Subcutaneous adipose tissue (tissue), 4 donors: ENCODE results near the gene MMP14. TPM values are rescaled to one million over a fixed set of nuclear protein-coding genes. Genes with fewer than 3 reads are reported as not detected.

Experiments
- total RNA-seq, 4 donors: library from RNA; depleted of rRNA; stranded (reverse); fragments of >200 nt; gene quantifications; one replicate each; pipeline ENCODE4 v1.1.0, GENCODE V29; 2016
- TF ChIP-seq, protein P1 (sequence below): fragments of 450-650 bp; IDR thresholded peaks from one replicate; pipeline ENCODE4 v1.5.1; 2016; ENCODE audit warnings: low read depth, mild to moderate bottlenecking, control low read depth, antibody characterized with exemption, moderate library complexity

MMP14 gene
- total RNA-seq, 4 donors from 2014 or later, result 134 to 284 (median 217) TPM

GRCh38 chr14:22797017-22797917 lies 39.1 kb upstream of the MMP14 start:
- TF ChIP-seq, protein P1, sequence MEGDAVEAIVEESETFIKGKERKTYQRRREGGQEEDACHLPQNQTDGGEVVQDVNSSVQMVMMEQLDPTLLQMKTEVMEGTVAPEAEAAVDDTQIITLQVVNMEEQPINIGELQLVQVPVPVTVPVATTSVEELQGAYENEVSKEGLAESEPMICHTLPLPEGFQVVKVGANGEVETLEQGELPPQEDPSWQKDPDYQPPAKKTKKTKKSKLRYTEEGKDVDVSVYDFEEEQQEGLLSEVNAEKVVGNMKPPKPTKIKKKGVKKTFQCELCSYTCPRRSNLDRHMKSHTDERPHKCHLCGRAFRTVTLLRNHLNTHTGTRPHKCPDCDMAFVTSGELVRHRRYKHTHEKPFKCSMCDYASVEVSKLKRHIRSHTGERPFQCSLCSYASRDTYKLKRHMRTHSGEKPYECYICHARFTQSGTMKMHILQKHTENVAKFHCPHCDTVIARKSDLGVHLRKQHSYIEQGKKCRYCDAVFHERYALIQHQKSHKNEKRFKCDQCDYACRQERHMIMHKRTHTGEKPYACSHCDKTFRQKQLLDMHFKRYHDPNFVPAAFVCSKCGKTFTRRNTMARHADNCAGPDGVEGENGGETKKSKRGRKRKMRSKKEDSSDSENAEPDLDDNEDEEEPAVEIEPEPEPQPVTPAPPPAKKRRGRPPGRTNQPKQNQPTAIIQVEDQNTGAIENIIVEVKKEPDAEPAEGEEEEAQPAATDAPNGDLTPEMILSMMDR, result no peak

DNA sequence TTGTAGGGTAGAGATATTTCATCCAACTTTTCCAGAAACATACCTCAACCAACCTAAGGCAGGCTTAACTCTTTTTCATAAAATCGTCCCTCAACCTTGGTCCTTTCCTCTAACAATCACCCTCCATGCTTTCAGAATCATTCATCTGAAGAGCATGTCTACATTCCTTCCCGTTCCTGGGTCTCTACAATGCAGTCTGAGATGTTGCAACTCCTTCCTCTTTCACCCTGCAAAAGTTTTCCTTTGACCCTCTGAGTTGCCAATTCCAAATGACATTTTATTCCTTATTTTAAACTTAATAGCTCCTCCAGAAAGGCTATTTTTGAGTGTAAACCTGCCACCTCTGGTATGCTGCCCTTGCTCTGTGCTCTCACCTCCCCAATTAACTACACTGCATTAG lies 37.9 kb upstream of the MMP14 start:
- TF ChIP-seq, protein P1, result no peak

DNA sequence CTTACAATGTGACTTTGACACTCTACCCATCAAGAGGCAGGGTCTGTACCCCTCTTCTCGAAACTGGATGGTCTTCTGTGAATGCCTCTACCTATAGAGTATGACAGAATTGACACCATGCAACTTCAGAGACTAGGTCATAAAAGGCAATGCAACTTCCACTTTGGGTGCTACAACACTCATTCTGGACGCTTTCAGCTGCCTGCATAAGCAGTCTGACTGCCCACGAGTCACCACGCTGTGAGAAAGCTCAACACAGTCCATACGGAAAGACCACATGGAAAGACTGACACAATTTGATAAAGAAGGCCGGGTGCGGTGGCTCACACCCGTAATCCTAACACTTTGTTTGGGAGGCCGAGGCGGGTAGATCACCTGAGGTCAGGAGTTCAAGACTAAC lies 36.0 kb upstream of the MMP14 start:
- TF ChIP-seq, protein P1, result no peak

- TF ChIP-seq, protein P1, result no peak
These were observed 34.7 kb upstream of the MMP14 start for GRCh38 chr14:22801716-22802115.

DNA sequence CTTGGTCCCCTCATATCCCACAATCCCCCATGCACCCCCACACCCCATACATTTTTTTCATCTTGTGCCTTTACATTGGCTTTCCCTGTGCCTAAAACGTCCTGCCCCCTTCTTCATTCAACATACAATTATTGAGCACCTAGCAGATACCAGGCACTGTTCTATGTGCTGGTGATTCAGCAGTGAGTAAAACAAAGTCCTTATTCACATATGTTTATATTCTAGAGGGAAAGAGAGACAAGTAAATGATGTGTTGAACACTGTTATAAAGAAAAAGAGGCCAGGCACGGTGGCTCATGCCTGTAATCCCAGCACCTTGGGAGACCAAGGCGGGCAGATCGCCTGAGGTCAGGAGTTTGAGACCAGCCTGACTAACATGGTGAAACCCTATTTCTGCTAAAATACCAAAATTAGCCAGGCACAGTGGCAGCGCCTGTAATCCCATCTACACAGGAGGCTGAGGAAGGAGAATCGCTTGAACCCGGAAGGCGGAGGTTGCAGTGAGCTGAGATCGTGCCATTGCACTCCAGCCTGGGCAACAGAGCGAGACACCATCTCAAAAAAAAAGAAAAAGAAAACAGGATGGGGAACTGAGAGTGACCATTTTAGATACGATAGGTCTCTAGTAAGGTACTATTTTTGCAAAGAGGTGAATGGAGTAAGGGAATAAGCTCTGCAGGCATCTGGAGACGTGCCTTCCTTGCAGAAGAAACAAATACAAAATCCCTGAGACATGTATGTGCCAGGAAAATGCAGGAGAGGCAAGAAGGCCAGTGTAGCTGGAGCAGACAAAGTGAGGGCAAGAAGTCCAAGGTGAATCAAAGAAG lies 33.3 kb upstream of the MMP14 start:
- TF ChIP-seq, protein P1, result no peak

DNA sequence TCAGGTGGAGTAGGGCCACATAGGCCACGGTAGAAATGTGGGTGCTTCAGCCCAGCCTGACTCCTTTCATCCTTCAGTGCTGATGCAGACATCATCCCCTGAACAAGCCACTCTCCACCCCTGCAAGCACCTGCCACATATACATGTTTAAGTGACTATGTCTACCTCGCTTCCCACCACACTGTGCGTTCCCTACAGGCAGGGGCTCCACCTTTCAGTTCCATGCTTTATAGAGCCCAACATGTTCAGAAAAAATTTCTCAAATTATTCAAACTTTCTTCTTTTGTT lies 32.8 kb upstream of the MMP14 start:
- TF ChIP-seq, protein P1, result no peak

GRCh38 chr14:22807432-22808087 lies 28.8 kb upstream of the MMP14 start:
- TF ChIP-seq, protein P1, result no peak
